Activated CD8-positive, alpha-beta T cell treated with anti-CD3 and anti-CD28 coated beads for 36 hours (primary cell): ENCODE data around the gene EME1. TPM values are rescaled to one million over a fixed set of nuclear protein-coding genes. Genes with fewer than 3 reads are reported as not detected.
A peak's percentile ranks its signal among the peaks of the same experiment; 100 is the strongest.

Experiments used
- ATAC-seq: fragments of 200-7000 bp; cut with Tn5 transposase; one replicate; pipeline ENCODE4 v1.10.0; 2021; ENCODE audit warnings: mild to moderate bottlenecking, moderate library complexity
- CTCF ChIA-PET: fragments of 350-600 bp; sonication (Branson Sonifier 250); formaldehyde crosslinking; loops from one replicate; lab custom pipeline; 2021; ENCODE audit warnings: antibody characterized with exemption; lab: Charles Lee
- POLR2A ChIA-PET: fragments of 350-600 bp; sonication (Branson Sonifier 250); formaldehyde crosslinking; loops from one replicate; lab custom pipeline; 2021; ENCODE audit warnings: antibody characterized with exemption; lab: Charles Lee
- DNase-seq: peaks from one replicate; pipeline ENCODE4 v3.0.0-alpha.2; 2020
- H3K27ac Mint-ChIP-seq: one replicate; pipeline ENCODE4 v1.8.0; 2021; ENCODE audit warnings: mild to moderate bottlenecking, mixed read lengths
- H3K27me3 Mint-ChIP-seq: one replicate; pipeline ENCODE4 v1.8.0; 2021; ENCODE audit warnings: mixed read lengths
- H3K36me3 Mint-ChIP-seq: one replicate; pipeline ENCODE4 v1.8.0; 2021; ENCODE audit warnings: low read depth, mixed read lengths
- H3K4me1 Mint-ChIP-seq: one replicate; pipeline ENCODE4 v1.8.0; 2021; ENCODE audit warnings: low read depth, mixed read lengths
- H3K4me3 Mint-ChIP-seq: one replicate; pipeline ENCODE4 v1.8.0; 2021; ENCODE audit warnings: mild to moderate bottlenecking, moderate library complexity, mixed read lengths
- H3K9me3 Mint-ChIP-seq: one replicate; pipeline ENCODE4 v1.8.0; 2021; ENCODE audit warnings: mixed read lengths
- intact Hi-C: fragments of 100-400 bp; cut with micrococcal nuclease; formaldehyde crosslinking; loops from one replicate; pipeline ENCODE4 v1.10.0; 2022
- total RNA-seq, 2 experiments: library from RNA; stranded (reverse); gene quantifications; one replicate each; pipeline ENCODE4 v1.2.3, GENCODE V29; 2021
- TF ChIP-seq, protein P1 (sequence below): fragments of 200-600 bp; IDR thresholded peaks from one replicate; pipeline ENCODE4 v1.8.0; 2022; ENCODE audit warnings: antibody characterized with exemption, mild to moderate bottlenecking

The EME1 gene
- total RNA-seq, 2 experiments from 2014 or later, result 48.0 to 48.6 TPM

DNA sequence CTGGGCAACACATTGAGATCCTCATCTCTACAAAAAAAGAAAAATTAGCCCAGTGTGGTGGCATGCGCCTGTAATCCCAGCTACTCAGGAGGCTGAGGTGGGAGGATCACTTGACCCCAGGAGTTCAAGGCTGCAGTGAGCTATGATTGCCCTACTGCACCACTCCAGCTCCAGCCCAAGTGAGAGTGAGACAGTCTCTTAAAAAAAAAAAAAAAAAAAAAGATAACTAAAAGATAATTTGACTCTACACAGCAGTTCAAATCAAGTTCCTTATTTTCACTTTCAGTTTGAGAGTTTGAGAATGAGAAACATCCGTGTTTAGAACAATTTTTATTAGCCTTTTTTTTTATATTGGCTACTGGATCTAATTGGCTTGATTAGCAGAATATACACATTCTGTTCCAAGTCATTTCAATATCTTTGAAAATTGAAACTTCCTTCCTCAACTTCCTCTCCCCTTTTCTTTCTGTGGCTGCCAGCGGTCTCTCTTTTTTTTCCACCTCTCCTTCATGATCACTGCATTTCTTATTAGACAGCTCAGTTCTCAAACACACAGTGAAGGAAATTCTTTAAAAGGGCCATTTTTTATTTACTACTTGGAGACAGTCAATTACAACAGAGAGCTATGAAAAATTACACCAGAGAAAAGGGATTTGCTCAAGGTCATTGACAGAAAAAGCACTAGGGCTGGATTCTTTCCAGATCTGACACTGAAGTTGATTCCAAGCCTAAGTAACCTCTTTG lies 48.5 kb downstream of the EME1 start:
- H3K36me3 Mint-ChIP-seq, result peaks cover 2% of the 10 kb centered on the region
- peak overlapping the region; percentile 67 for H3K4me3 Mint-ChIP-seq
- ChIA-PET CTCF (interaction anchor here (1.0 to 2.7 kb wide), 4 partner anchors 12 to 59 kb away, joined by 3 to 31 read pairs (median 8); partner anchors contain the start of gene LRRC59), POLR2A (interaction anchor here (0.7 to 2.1 kb wide), 4 partner anchors 24 to 269 kb away, joined by 3 to 7 read pairs (median 4); partner anchors contain the start of gene LRRC59)
- TF ChIP-seq, protein P1, sequence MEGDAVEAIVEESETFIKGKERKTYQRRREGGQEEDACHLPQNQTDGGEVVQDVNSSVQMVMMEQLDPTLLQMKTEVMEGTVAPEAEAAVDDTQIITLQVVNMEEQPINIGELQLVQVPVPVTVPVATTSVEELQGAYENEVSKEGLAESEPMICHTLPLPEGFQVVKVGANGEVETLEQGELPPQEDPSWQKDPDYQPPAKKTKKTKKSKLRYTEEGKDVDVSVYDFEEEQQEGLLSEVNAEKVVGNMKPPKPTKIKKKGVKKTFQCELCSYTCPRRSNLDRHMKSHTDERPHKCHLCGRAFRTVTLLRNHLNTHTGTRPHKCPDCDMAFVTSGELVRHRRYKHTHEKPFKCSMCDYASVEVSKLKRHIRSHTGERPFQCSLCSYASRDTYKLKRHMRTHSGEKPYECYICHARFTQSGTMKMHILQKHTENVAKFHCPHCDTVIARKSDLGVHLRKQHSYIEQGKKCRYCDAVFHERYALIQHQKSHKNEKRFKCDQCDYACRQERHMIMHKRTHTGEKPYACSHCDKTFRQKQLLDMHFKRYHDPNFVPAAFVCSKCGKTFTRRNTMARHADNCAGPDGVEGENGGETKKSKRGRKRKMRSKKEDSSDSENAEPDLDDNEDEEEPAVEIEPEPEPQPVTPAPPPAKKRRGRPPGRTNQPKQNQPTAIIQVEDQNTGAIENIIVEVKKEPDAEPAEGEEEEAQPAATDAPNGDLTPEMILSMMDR, result no peak
- intact Hi-C loops, result no loop called here
- DNase-seq (no peak), ATAC-seq (peak; percentile 53)
- H3K27me3 Mint-ChIP-seq, result no peaks in the 10 kb centered on the region
- H3K27ac Mint-ChIP-seq, result peak overlapping the region; percentile 87
- H3K9me3 Mint-ChIP-seq, result peaks cover 7% of the 10 kb centered on the region
- peaks cover 25% of the 10 kb centered on the region for H3K4me1 Mint-ChIP-seq

DNA sequence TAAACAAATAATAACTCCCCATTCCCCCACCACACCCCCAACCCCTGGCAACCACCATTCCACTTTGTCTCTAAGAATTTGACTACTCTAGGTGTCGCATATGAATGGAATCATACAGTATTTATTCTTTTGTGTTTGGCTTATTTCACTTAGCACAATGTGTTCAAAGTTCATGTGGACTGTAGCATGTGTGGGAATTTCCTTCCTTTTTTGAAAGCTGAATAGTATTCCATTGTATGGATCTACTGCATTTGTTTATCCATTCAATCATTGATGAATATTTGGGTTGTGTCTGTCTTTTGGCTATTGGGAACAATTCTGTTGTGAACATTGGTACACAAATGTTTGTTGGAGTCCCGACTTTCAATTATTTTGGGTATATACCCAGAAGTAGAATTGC lies 49.7 kb downstream of the EME1 start:
- peaks cover 2% of the 10 kb centered on the region for H3K36me3 Mint-ChIP-seq
- peaks cover 35% of the 10 kb centered on the region for H3K4me1 Mint-ChIP-seq
- TF ChIP-seq, protein P1, result no peak
- no peak for ATAC-seq
- no peak overlapping the region for H3K27ac Mint-ChIP-seq
- intact Hi-C loops, result no loop called here
- ChIA-PET POLR2A (no interaction called here), CTCF (interaction anchor here (0.9 to 2.7 kb wide), 3 partner anchors 14 to 61 kb away, joined by 3 to 31 read pairs (median 10); partner anchors contain the start of gene LRRC59)
- no peak overlapping the region for H3K4me3 Mint-ChIP-seq
- H3K27me3 Mint-ChIP-seq, result no peaks in the 10 kb centered on the region
- no peak for DNase-seq
- peaks cover 7% of the 10 kb centered on the region for H3K9me3 Mint-ChIP-seq

DNA sequence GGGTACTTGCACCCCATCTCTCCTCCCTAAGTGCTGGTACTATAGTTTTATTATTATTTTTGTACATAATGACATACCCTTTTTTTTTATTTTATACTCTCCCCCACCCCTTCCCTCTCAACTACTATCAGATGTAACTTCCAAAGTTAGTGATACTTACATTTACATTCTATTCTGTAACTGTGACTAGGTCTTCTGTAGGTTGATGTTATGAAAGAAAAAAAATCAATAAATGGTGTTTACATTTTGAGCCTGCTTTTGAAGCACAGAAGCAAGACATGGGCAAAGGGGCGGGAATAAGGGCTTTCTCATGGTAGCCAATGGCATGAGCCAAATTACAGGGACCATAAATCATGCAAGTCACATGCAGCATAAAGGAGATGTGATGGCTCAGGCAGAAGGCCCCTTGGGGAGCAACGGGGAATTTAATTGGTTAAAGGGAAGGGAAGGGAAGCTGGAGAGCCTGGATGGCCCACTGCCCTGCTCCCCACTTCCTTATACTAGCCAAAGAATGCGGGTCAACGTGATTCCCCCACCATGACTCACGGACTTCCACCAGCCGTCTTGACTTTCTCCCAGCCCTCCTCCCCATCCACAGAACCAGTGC lies 50.6 kb downstream of the EME1 start:
- ChIA-PET CTCF (no interaction called here), POLR2A (no interaction called here)
- Mint-ChIP-seq H3K36me3 (peaks cover 2% of the 10 kb centered on the region), H3K27me3 (no peaks in the 10 kb centered on the region), H3K9me3 (peaks cover 7% of the 10 kb centered on the region), H3K4me3 (no peak overlapping the region), H3K27ac (no peak overlapping the region), H3K4me1 (peaks cover 37% of the 10 kb centered on the region)
- DNase-seq (no peak), ATAC-seq (no peak)
- intact Hi-C loops, result no loop called here
- TF ChIP-seq, protein P1, result no peak

DNA sequence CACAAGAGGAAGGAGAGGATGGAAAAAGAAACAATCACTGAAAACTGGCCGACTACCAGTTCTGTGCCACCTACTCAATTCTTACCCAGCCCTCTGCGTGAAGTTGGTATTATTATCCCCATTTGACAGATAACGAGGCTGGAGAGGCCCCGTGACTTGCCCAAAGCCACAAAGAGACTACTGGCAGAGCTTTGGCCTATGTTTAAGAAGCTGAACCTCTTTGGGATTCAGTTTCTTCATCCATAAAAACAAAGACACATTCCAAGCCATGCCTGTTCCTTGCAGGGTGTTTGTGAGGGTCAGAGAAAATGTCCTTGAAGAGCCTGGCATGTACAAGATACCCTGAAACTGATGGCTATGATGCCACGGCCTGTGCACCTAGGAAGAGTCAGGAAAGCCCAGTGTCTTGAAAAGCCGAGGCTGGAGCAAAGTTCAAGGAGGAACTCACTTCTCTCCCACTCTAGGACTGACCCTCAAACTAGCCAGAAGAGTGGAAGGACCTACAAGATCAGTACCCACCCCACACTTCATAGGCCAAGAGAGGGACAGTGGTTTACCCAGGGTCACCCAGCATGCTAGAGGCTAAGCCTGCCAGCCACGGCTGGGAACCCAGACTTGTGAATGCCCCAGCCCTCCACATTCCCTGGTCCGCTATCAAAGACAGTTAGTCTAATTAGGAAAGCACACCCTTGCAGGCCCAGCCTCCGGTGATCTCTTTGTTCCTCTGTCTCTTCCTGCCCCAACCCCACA lies 51.4 kb downstream of the EME1 start:
- CTCF ChIA-PET, result interaction anchor here (1.8 kb wide), 1 partner anchor 28 kb away, joined by 5 read pairs; no protein-coding TSS in a partner anchor
- H3K4me3 Mint-ChIP-seq, result no peak overlapping the region
- no peak overlapping the region for H3K27ac Mint-ChIP-seq
- intact Hi-C loops, result no loop called here
- H3K36me3 Mint-ChIP-seq, result peaks cover 2% of the 10 kb centered on the region
- POLR2A ChIA-PET, result interaction anchor here (0.7 to 1.4 kb wide), 2 partner anchors 32 to 51 kb away, joined by 4 to 5 read pairs; no protein-coding TSS in a partner anchor
- TF ChIP-seq, protein P1, result no peak
- no peak for DNase-seq
- H3K4me1 Mint-ChIP-seq, result peaks cover 37% of the 10 kb centered on the region
- H3K9me3 Mint-ChIP-seq, result peaks cover under 1% of the 10 kb centered on the region
- H3K27me3 Mint-ChIP-seq, result no peaks in the 10 kb centered on the region
- ATAC-seq, result no peak
